Measurements from ENCODE around the gene TRIM65. TPM values are rescaled to one million over a fixed set of nuclear protein-coding genes. Genes with fewer than 3 reads are reported as not detected.
"Not testable (repeated sequence)": the region's sequence is repeated elsewhere in the genome, so short reads cannot be mapped to it uniquely, and the experiment has no call there.

The TRIM65 gene
- total RNA-seq, 2 experiments from 2014 or later, result 54.2 to 60.4 TPM

- TF ChIP-seq CTCF (conservative IDR thresholded peaks at IDR 0.05; ENCODE audit: low read length) (no peak), EZH2phosphoT487 (IDR thresholded peaks at IDR 0.05; ENCODE audit: borderline replicate concordance, low read depth, low read length) (no peak)
- CTCF ChIA-PET (ENCODE audit: unreplicated experiment), result interaction anchor here (0.8 to 1.1 kb wide), 2 partner anchors 14 to 17 kb away, joined by 3 read pairs; partner anchors contain the start of gene WBP2
- Histone ChIP-seq H3K4me3 (ENCODE audit: low read depth, low read length, poor library complexity, severe bottlenecking) (no peak overlapping the region), H4K20me1 (ENCODE audit: insufficient read depth, low read length) (no peaks in the 10 kb centered on the region), H3K9me3 (ENCODE audit: low read length) (no peaks in the 10 kb centered on the region), H3K9me2 (ENCODE audit: insufficient read depth, low read length) (no peaks in the 10 kb centered on the region), H3K4me2 (ENCODE audit: low read length) (no peak overlapping the region), H3K27ac (ENCODE audit: low read depth, low read length, poor library complexity, severe bottlenecking) (no peak overlapping the region), H3K36me3 (ENCODE audit: insufficient read depth, low read length) (0 out of 2 replicates have a peak, but pooled peaks cover 7% of the 10 kb centered on the region), H3K79me2 (ENCODE audit: insufficient read depth, low read depth, low read length) (no peaks in the 10 kb centered on the region), H3K4me1 (ENCODE audit: insufficient read depth, low read length, poor library complexity, severe bottlenecking) (peaks cover 36% of the 10 kb centered on the region), H2AFZ (ENCODE audit: low read length) (no peak overlapping the region)
- no peak for DNase-seq (ENCODE audit: low spot score)
- intact Hi-C loops (cut with micrococcal nuclease; ENCODE audit: unreplicated experiment), result no loop called here
- BruUV-seq (replicated peaks), result no TSS peak
- POLR2A ChIA-PET, result interaction anchor here (0.7 kb wide), 1 partner anchor 10 kb away, joined by 3 read pairs; no protein-coding TSS in a partner anchor
Observed at GRCh38 chr17:75872434-75873351, 24.1 kb downstream of the TRIM65 start.

GRCh38 chr17:75870228-75870627 lies 26.5 kb downstream of the TRIM65 start:
- BruUV-seq (replicated peaks); H3K9me2 ChIP-seq (ENCODE audit: insufficient read depth, low read length); CTCF ChIA-PET (ENCODE audit: unreplicated experiment): not testable (repeated sequence)

GRCh38 chr17:75869282-75870141 lies 27.2 kb downstream of the TRIM65 start:
- H3K4me3 ChIP-seq (ENCODE audit: low read depth, low read length, poor library complexity, severe bottlenecking), result no peak overlapping the region
- H3K9me3 ChIP-seq (ENCODE audit: low read length), result no peaks in the 10 kb centered on the region
- no peaks in the 10 kb centered on the region for H3K79me2 ChIP-seq (ENCODE audit: insufficient read depth, low read depth, low read length)
- no peak overlapping the region for H2AFZ ChIP-seq (ENCODE audit: low read length)
- no peak overlapping the region for H3K4me2 ChIP-seq (ENCODE audit: low read length)
- ChIA-PET POLR2A (no interaction called here), CTCF (ENCODE audit: unreplicated experiment) (interaction anchor here (0.6 kb wide), 1 partner anchor 1575 kb away, joined by 3 read pairs; no protein-coding TSS in a partner anchor)
- intact Hi-C loops (cut with micrococcal nuclease; ENCODE audit: unreplicated experiment), result no loop called here
- no TSS peak for BruUV-seq (replicated peaks)
- no peaks in the 10 kb centered on the region for H4K20me1 ChIP-seq (ENCODE audit: insufficient read depth, low read length)
- H3K9me2 ChIP-seq (ENCODE audit: insufficient read depth, low read length), result no peaks in the 10 kb centered on the region
- H3K4me1 ChIP-seq (ENCODE audit: insufficient read depth, low read length, poor library complexity, severe bottlenecking), result peaks cover 19% of the 10 kb centered on the region
- H3K36me3 ChIP-seq (ENCODE audit: insufficient read depth, low read length), result 0 out of 2 replicates have a peak, but pooled peaks cover 7% of the 10 kb centered on the region
- no peak for DNase-seq (ENCODE audit: low spot score)
- TF ChIP-seq CTCF (conservative IDR thresholded peaks at IDR 0.05; ENCODE audit: low read length), result no peak
- no peak for TF ChIP-seq EZH2phosphoT487 (IDR thresholded peaks at IDR 0.05; ENCODE audit: borderline replicate concordance, low read depth, low read length)
- H3K27ac ChIP-seq (ENCODE audit: low read depth, low read length, poor library complexity, severe bottlenecking), result no peak overlapping the region

More at GRCh38 chr17:75870228-75870627, 26.5 kb downstream of the TRIM65 start:
- DNase-seq (ENCODE audit: low spot score); H3K27ac ChIP-seq (ENCODE audit: low read depth, low read length, poor library complexity, severe bottlenecking); H3K36me3 ChIP-seq (ENCODE audit: insufficient read depth, low read length); H2AFZ ChIP-seq (ENCODE audit: low read length); H3K9me3 ChIP-seq (ENCODE audit: low read length); intact Hi-C loops (cut with micrococcal nuclease; ENCODE audit: unreplicated experiment); H3K79me2 ChIP-seq (ENCODE audit: insufficient read depth, low read depth, low read length); H3K4me3 ChIP-seq (ENCODE audit: low read depth, low read length, poor library complexity, severe bottlenecking); H4K20me1 ChIP-seq (ENCODE audit: insufficient read depth, low read length); H3K4me2 ChIP-seq (ENCODE audit: low read length): not testable (repeated sequence)
- peaks cover 14% of the 10 kb centered on the region for H3K4me1 ChIP-seq (ENCODE audit: insufficient read depth, low read length, poor library complexity, severe bottlenecking)
- POLR2A ChIA-PET, result interaction anchor here (0.6 kb wide), 1 partner anchor 24 kb away, joined by 3 read pairs; no protein-coding TSS in a partner anchor

GRCh38 chr17:75868730-75869281 lies 27.9 kb downstream of the TRIM65 start:
- H3K36me3 ChIP-seq (ENCODE audit: insufficient read depth, low read length); H4K20me1 ChIP-seq (ENCODE audit: insufficient read depth, low read length); H3K4me2 ChIP-seq (ENCODE audit: low read length); H3K9me3 ChIP-seq (ENCODE audit: low read length); intact Hi-C loops (cut with micrococcal nuclease; ENCODE audit: unreplicated experiment); DNase-seq (ENCODE audit: low spot score); H3K27ac ChIP-seq (ENCODE audit: low read depth, low read length, poor library complexity, severe bottlenecking); H3K9me2 ChIP-seq (ENCODE audit: insufficient read depth, low read length); POLR2A ChIA-PET; BruUV-seq (replicated peaks); H3K4me3 ChIP-seq (ENCODE audit: low read depth, low read length, poor library complexity, severe bottlenecking); H3K79me2 ChIP-seq (ENCODE audit: insufficient read depth, low read depth, low read length); H2AFZ ChIP-seq (ENCODE audit: low read length): not testable (repeated sequence)
- H3K4me1 ChIP-seq (ENCODE audit: insufficient read depth, low read length, poor library complexity, severe bottlenecking), result peaks cover 26% of the 10 kb centered on the region
- CTCF ChIA-PET (ENCODE audit: unreplicated experiment), result interaction anchor here (0.6 kb wide), 1 partner anchor 1576 kb away, joined by 3 read pairs; no protein-coding TSS in a partner anchor
